Ureter (tissue), 1 donor: ENCODE results near the gene ROR2. TPM values are rescaled to one million over a fixed set of nuclear protein-coding genes. Genes with fewer than 3 reads are reported as not detected.
A peak's percentile ranks its signal among the peaks of the same experiment; 100 is the strongest.
"Not testable (repeated sequence)": the region's sequence is repeated elsewhere in the genome, so short reads cannot be mapped to it uniquely, and the experiment has no call there.

ENCODE experiments used
- DNase-seq: peaks from one replicate; pipeline ENCODE4 v3.0.0-alpha.2; 2020; ENCODE audit warnings: low spot score
- total RNA-seq: library from RNA; stranded (reverse); gene quantifications from one replicate; pipeline ENCODE4 v1.2.4, GENCODE V29; 2023
- donor health status: DM: yes; HTN: yes; CAD: no.

The ROR2 gene
- total RNA-seq, 1 donor from 2014 or later, result 16.7 TPM

DNA sequence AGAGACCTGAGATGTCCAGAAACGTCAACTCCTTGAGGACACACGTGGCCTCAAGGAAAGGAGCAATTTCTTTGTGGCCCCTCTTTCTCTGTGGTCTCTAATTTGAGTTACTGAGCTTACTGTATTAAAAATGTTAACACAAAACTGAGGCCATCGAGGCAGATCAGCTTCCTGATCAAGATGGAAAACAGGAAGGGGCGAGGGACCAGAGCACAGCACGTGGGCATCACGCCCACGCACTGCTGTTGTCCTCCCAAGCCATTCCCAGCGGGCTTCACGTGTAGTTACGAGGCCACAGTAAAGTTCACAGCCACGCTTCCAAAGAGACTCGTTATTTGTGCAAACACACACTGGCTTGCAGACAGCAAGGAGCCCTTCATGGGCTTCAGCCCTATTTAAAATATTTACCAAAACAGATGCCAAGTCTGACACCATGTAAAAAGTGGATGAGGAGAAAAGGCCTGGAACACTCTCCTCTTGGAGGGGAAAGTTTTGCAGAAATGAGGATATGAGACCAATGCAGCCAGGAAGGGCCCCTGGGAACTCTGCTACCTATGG is 149.5 kb downstream of the ROR2 start:
- no peak for DNase-seq

DNA sequence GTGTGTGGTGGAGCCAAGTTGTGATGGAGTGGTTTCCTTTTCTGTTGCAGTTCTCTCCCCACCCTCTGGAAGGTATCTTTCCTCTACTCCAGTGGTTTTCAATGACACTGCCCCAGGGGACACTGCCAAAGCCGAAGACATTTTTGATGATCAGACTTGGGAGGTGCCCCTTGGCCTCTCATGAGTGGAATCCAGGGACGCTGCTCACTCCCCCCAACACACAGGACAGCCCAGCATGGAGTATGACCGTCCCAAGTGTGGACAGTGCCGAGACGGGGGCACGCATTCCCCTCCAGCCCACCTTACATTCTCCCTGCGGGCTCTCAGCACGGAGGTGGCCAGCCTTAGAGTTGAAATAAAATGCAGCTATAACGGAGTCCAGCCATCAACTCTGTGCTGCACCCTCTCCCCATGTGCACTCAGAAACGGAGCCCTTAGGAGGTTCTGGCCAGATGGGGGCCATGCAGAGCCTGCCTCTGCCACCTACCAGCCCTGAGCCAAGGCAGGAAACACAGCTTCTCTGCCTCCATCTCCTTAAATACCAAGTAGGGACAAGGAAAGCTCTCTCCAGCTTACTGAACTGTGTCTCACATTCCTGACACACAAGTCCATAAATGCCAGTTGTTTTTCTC is 150.8 kb downstream of the ROR2 start:
- DNase-seq, result no peak

DNA sequence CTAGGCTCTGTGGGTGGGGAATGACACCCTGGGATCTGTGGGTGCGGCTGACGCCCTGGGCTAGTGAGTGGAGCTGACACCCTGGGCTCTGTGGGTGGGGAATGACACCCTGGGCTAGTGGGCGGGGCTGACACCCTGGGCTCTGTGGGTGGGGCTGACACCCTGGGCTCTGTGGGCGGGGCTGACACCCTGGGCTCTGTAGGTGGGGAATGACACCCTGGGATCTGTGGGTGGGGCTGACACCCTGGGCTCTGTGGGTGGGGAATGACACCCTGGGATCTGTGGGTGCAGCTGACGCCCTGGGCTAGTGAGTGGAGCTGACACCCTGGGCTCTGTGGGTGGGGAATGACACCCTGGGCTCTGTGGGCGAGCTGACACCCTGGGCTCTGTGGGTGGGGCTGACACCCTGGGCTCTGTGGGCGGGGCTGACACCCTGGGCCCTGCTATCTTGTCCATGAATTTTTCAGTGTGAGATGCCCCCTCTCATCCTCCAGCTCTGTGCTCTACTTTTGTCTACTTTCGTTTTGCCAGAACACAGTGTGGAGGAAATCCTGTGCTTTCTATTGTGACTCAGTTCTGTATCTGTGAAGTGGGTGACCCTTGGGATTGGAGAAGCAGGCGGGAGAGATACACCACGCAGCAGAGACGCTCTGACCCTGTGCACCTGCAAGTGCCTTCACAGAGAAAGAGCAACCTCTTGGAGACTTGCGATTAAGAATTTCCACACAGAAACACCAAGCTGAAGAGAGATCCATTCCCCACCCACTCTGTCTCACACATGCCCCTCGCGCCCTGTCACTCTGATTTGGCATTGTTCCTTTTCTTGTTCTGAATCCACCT is 151.5 kb downstream of the ROR2 start:
- DNase-seq, result not testable (repeated sequence)

DNA sequence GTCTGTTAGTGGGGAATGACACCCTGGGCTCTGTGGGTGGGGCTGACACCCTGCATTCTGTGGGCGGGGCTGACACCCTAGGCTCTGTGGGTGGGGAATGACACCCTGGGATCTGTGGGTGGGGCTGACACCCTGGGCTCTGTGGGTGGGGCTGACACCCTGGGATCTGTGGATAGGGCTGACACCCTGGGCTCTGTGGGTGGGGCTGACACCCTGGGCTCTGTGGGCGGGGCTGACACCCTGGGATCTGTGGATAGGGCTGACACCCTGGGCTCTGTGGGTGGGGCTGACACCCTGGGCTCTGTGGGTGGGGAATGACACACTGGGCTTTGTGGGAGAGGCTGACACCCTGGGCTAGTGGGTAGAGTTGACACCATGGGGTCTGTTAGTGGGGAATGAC is 152.5 kb downstream of the ROR2 start:
- not testable (repeated sequence) for DNase-seq

DNA sequence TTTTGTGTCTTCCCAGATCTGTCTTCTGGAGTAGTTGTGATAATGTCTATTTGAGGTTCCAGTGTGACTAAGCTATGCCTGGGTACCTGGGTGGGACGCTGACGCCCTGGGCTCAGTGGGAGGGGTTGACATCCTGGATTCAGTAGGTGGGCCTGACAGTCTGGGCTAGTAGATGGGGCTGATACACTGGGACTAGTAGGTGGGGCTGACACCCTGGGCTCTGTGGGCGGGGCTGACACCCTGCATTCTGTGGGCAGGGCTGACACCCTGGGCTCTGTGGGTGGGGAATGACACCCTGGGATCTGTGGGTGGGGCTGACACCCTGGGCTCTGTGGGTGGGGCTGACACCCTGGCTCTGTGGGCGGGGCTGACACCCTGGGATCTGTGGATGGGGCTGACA is 153.5 kb downstream of the ROR2 start:
- not testable (repeated sequence) for DNase-seq

DNA sequence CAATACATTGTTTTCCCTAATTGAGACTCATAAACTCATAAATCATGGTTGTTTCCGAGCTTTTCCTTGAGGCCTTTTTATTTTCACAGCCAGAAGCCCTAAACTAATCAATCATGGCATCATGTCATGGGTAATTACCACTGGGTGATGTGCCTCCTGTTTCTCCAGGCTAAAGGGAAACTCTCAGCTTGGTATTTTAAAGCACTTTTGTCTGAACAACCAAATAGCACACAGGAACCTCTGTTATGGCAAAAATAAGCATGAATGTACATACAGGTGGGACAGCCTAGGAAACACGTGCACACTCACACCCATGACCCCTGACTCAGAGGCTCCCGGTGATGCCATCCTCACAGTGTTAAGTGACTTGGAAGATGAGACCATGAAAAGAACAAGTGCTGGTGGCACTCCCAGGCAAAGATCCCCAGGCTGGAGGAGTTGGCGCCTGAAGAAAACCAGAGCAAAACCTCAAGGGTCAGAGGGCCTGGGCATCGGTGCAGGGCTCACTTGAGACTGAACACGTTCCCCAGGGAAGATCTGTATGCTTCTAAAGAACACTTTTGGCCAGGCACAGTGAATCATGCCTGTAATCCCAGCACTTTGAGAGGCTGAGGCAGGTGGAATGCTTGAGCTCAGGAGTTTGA is 154.3 kb downstream of the ROR2 start:
- no peak for DNase-seq

DNA sequence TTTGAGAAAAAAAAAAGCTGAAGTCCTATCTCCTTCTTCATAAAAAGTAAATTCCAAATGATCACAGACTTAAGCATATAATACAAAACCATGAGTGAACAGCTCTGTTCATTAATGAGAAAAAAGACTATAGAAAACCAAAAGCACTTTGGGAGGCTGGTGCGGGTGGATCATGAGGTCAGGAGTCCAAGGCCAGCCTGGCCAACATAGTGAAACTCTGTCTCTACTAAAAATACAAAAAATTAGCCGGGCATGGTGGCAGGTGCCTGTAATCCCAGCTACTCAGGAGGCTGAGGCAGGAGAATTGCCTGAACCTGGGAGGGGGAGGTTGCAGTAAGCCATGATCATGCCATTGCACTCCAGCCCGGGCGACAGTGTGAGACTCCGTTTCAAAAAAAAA is 156.7 kb downstream of the ROR2 start:
- not testable (repeated sequence) for DNase-seq

DNA sequence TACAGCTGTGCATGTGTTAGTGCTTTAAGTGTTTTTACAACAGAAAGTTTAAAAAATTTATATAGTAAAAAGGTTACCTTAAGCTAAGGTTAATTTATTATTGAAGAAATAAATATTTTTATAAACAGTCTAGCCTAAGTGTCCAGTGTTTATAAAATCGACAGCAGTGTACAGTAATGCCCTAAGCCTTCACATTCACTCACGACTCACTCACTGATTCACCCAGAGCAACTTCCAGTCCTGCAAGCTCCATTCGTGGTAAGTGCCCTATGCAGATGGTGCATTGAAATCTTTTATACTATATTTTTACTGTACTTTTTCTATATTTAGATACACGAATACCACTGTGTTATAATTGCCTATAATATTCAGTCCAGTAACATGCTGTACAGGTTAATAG is 159.1 kb downstream of the ROR2 start:
- no peak for DNase-seq

DNA sequence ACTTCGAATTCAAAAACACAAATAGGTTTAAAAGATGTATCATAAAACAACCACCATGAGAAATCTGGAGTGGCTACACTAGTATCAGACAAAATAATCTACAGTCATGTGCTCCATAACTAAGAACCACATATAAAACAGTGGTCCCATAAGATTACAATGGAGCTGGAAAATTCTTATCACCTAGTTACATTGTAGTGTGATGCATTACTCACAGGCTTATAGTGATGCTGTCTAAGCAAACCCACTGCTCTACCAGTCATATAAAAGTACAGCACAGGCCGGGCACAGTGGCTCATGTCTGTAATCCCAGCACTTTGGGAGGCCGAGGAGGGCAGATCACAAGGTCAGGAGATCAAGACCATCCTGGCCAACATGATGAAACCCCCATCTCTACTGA is 160.1 kb downstream of the ROR2 start:
- no peak for DNase-seq

DNA sequence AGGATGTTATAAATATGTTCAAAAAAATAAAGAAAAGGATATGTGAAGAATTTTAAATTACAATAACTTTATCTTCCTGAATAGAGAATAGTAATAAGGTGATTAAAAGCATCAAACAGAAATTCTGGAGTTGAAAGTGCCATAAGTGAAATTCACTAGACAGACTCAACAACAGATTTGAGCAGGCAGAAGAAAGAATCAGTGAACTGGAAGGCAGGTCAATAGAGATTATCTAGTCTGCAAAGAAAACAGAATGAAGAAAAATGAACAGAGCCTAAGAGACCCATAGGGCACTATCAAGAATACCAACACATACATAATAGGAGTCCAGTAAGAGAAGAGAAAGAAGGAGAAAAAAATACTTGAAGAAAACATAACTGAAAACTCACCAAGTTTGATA is 162.1 kb downstream of the ROR2 start:
- DNase-seq, result no peak

DNA sequence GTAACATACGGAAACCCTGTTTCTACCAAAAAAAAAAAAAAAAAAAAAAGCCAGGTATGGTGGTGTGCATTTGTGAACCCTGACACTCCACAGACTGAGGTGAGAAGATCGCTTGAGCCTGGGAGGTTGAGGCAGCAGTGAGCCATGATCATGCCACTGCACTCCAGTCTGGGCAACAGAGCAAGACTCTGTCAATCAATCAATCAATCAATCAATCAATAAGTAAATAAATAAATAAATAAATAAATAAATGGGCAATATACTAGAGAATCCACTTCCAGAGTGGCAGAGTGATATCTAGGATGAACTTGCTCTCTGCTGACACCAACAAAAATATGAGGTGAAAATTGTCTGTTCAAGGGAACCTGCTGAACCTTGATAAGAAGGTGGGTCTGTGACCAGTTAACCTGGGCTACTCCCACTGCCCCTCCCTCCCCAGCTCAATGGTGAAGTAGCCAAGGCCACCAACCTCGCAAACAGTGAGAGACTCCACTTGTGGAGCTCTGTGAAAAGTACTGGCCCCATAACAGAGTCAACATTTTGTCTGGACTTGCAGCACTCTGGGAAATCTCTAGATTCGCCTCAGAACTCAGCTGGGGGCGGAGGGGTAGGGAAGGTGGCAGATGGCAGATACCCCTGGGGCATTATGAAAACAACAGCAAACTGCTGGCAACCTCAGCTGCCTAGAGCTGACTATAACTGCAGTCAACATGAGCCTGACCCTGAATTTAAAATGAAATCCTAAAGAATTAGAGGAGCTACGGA is 163.7 kb downstream of the ROR2 start:
- DNase-seq, result peak; percentile 30

DNA sequence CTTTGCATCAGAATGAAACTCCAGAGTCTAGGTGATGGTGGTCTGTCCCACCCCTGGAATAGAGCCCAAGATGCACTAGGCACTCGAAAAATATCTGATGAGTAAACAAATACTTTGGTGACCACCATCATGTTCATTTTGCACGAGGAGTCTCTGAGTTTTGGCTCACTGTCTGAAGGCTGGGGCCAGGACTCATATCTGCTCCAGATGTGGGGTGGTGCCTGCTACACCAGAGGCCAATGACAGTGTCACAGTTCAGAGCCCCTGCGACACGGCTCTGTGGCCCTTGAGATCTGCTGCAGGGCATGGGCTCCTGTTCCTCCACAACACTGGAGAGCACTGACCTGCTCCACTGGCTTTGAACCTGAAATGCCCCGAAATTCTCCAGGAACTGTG is 164.6 kb downstream of the ROR2 start:
- peak; percentile 15 for DNase-seq

DNA sequence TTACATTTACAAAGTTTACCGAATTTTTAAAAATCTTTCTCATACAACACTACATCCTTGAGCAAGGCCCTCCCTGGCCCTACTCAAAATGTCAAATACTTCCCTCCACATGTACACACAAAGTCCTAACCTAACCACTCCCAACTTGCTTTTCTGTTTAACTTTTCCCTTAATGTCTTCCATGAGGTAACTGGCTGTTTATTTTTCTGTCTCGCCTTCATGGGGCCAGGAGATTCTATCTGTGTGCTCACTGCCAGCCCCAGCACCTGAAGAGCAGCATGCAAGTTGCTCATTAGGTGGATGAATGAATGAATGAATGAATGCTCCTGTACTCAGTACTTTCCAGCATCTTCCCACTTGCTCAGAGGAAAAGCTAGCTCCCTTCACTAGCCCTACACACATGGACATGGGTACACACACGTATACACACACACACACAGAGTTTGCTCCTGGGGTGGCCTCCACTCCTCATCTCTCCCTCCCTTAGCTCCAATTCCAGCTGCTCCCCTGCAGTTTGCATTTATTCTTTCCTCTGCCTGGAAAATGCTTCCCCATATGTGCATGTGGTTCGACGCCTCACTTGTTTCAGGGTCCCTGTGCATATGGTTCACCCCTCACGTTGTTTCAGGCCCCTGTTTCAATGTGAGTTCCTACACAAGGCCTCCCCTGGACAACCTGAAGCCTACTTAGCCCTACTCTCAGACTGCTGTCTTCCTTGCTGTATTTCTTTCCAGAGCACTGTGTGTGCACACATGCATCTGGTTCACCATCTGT is 165.2 kb downstream of the ROR2 start:
- DNase-seq, result peak; percentile 32

DNA sequence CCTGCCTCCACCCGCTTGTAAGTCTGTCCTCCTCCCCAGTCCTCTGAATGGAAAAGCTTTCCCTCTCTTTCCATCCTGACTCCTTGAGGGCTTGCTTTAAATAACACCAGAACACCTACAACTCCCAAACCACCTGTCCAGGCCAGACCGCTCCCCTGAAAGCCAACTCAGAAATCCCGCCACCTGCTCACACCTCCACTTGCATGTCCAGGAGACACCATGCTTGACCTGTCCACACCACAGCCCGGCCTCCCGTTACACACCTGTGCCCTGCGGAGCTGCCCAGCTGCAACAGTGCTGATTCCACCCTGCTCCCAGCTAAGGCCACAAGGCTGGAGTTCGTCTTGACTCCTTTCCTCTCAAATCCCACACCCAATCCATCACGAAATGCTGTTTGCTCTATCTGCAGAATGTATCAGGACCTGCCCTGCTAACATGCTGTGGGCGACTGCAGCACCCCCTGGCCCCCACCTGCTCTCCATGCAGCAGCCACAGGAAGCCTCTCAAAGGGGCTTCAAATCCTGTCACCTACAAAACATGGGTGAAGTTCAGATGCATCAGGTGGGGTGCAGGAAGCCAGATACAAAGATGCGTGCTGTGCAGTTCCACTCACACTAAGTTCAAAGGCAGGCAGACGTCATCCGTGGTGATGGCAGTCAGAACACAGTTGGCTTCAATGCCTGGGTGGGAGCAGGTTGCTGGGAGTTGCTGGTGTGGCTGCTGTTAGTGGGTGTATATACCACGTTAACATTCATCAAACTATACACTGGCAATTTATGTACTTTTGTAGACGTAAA is 166.0 kb downstream of the ROR2 start:
- DNase-seq, result peak; percentile 34

DNA sequence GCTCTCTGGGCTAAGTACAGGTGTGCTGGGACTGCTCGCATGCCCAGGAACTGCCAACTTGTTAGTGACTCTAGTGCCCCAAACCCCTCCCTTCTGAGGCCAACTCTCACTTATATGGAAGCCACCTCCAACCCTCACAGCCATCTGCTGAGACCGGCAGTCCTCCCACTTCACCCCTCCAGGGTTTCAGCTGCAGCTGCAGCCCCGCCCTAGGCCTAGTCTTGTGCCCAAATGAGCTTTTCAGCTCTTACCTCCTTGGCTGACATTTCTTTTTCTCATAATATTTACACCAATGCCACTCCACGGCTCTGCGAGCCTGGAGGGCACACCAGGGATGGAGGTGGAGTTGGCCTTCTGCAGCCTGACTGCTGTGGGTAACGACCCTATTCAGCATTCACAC is 166.6 kb downstream of the ROR2 start:
- peak; percentile 13 for DNase-seq

DNA sequence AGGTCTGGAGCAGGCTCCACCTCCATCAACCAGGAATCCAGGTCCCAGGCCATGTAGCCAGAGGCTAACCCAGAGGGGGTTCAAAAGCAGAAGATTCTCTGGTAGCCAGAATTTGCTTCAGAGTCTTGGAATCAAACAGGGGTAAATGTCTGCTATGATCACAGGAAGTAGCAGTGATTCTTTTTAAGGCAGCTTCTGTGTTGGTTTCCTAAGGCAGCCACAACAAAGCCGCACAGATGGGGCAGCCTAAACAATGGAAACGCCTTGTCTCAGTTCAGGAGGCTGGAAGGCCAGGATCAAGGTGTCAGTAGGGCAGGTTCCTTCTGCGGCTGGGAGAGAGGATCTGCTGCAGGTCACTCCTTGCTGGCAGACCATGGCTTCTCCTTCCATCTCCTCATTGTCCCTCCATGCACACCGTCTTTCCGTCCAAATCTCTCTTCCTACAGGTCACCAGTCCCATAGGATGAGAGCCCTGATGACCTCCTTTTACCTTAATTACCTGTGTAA is 167.3 kb downstream of the ROR2 start:
- peak; percentile 10 for DNase-seq

DNA sequence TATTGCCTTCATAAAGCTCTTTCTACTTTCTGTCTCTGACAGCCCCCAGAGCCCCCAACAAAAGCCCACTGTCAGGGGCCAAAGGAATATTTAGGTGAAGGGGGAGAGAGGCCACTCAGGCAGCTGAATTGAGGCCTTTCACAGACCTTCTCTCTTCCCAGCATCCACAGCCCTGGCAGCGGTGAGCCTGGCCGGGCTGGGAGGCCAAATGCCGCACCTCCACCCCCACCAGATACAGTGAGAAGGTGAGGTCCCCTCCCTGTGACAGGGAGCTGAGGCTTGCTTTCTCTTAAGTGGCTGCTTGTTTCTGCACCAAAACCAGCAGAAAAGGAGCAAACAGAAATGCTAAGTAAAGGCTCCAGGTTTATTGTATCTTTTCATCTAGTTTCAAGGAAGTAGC is 168.1 kb downstream of the ROR2 start:
- DNase-seq, result peak; percentile 17

DNA sequence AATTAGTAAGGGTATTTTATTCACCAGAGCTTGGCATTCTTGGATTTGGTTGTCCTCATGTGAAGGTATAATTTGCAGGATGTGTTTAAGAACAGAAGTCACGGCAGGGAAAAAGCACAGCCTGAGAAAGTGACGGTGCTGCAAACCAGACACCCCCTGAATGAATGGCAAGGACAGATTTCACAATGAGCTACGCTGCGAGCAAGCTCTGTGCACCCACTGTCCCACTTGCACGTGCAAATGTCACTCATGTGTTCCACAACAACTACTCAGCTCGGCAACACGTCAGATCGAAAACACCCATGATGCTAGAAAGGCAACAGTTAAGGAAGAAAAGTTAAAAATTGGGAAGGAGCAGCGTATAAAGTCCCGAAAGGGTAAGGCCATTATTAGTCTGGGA is 168.9 kb downstream of the ROR2 start:
- DNase-seq, result peak; percentile 34

DNA sequence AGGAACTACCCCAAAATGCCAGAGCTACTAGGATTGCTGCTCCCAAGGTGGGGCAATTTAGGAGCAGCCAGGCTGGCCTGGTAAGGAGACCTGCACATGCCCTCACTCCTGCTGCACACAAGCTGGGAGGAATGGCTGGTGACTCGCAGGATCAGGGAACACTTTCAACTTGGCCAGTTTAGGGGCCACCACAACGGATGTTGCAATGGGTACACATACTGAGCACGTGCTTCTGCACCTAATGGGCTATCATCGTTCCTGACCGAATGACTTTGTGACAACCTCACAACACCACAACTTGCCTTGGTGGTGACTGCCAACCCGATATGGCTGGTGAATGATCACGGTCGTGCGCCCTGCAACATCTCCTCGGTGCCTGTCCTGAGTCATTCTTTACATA is 172.0 kb downstream of the ROR2 start:
- DNase-seq, result no peak

DNA sequence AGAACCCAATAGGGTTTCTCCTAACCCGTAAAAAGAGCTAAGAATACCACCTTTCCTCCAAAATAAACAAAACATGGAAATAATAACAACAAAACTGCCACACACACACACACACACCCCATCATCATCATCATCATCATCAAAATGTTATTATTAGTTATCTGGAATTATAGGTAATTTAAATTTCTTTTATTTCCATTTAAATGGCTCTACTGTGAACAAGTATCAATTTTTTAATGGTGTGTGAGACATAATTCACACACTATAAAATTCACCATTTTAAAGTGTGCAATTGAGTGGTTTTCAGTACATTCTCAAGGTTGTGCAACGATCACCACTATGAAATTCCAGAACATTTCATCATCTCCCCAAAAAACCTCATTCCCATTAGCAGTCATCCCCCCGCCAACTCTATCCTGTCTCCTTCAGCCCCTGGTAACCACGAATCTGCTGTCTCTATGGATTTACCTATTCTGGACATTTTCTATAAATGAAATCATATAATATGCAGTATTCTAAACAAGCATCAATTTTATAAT is 172.7 kb downstream of the ROR2 start:
- DNase-seq, result no peak
